ENCODE results near the gene CLEC4G. TPM values are rescaled to one million over a fixed set of nuclear protein-coding genes. Genes with fewer than 3 reads are reported as not detected.

The CLEC4G gene
- total RNA-seq, 2 donors from 2014 or later = 0.49 to 6.2 TPM

DNA sequence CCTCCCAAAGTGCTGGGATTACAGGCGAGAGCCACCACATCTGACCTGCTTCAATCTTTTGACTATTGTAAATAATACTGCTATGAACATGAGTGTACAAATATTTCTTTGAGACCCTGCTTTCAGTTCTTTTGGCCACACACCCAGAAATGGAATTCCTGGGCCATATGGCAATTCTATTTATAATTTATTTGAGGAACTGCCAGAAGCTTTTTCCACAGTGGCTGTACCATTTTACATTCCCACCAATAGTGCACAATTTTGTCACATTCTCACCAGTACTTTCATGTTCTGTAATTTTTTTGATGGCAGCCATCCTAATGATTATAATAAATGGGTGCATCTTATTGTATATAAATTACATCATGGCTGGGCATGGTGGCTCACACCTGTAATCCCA lies 16.2 kb downstream of the CLEC4G start:
- TF ChIP-seq, protein P1, sequence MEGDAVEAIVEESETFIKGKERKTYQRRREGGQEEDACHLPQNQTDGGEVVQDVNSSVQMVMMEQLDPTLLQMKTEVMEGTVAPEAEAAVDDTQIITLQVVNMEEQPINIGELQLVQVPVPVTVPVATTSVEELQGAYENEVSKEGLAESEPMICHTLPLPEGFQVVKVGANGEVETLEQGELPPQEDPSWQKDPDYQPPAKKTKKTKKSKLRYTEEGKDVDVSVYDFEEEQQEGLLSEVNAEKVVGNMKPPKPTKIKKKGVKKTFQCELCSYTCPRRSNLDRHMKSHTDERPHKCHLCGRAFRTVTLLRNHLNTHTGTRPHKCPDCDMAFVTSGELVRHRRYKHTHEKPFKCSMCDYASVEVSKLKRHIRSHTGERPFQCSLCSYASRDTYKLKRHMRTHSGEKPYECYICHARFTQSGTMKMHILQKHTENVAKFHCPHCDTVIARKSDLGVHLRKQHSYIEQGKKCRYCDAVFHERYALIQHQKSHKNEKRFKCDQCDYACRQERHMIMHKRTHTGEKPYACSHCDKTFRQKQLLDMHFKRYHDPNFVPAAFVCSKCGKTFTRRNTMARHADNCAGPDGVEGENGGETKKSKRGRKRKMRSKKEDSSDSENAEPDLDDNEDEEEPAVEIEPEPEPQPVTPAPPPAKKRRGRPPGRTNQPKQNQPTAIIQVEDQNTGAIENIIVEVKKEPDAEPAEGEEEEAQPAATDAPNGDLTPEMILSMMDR (IDR thresholded peaks at IDR 0.05) = no peak
- DNase-seq (ENCODE audit: low spot score) = no peak
- Histone ChIP-seq H3K9me3 (no peaks in the 10 kb centered on the region), H3K4me3 (no peak overlapping the region), H3K27me3 (replicated peaks; ENCODE audit: insufficient read depth) (no peaks in the 10 kb centered on the region), H3K36me3 (no peaks in the 10 kb centered on the region), H3K4me1 (ENCODE audit: control insufficient read depth in 1 of 2, low read depth in 2 of 2) (no peaks in the 10 kb centered on the region), H3K27ac (no peak overlapping the region)
- ATAC-seq (ENCODE audit: insufficient number of reproducible peaks, low FRiP score, low read depth) = no peak

- DNase-seq (ENCODE audit: low spot score) (no peak), ATAC-seq (ENCODE audit: insufficient number of reproducible peaks, low FRiP score, low read depth) (no peak)
- TF ChIP-seq, protein P1 (IDR thresholded peaks at IDR 0.05) = no peak
- Histone ChIP-seq H3K36me3 (no peaks in the 10 kb centered on the region), H3K27ac (no peak overlapping the region), H3K4me3 (no peak overlapping the region), H3K4me1 (ENCODE audit: control insufficient read depth in 1 of 2, low read depth in 2 of 2) (no peaks in the 10 kb centered on the region), H3K27me3 (replicated peaks; ENCODE audit: insufficient read depth) (no peaks in the 10 kb centered on the region), H3K9me3 (no peaks in the 10 kb centered on the region)
Measured at GRCh38 chr19:7710616-7711015, 21.3 kb downstream of the CLEC4G start.

GRCh38 chr19:7709932-7710460 lies 21.9 kb downstream of the CLEC4G start:
- no peak for DNase-seq (ENCODE audit: low spot score)
- TF ChIP-seq, protein P1 (IDR thresholded peaks at IDR 0.05) = no peak
- Histone ChIP-seq H3K9me3 (no peaks in the 10 kb centered on the region), H3K27me3 (replicated peaks; ENCODE audit: insufficient read depth) (no peaks in the 10 kb centered on the region), H3K27ac (no peak overlapping the region), H3K4me1 (ENCODE audit: control insufficient read depth in 1 of 2, low read depth in 2 of 2) (no peaks in the 10 kb centered on the region), H3K4me3 (no peak overlapping the region), H3K36me3 (no peaks in the 10 kb centered on the region)
- ATAC-seq (ENCODE audit: insufficient number of reproducible peaks, low FRiP score, low read depth) = no peak

- DNase-seq (ENCODE audit: low spot score) (no peak), ATAC-seq (ENCODE audit: insufficient number of reproducible peaks, low FRiP score, low read depth) (no peak)
- H3K4me3 ChIP-seq = no peak overlapping the region
- H3K27me3 ChIP-seq (replicated peaks; ENCODE audit: insufficient read depth) = no peaks in the 10 kb centered on the region
- TF ChIP-seq, protein P1 (IDR thresholded peaks at IDR 0.05) = no peak
- H3K4me1 ChIP-seq (ENCODE audit: control insufficient read depth in 1 of 2, low read depth in 2 of 2) = no peaks in the 10 kb centered on the region
- no peak overlapping the region for H3K27ac ChIP-seq
- H3K36me3 ChIP-seq = no peaks in the 10 kb centered on the region
- no peaks in the 10 kb centered on the region for H3K9me3 ChIP-seq
Measured at GRCh38 chr19:7706955-7707456, 24.9 kb downstream of the CLEC4G start.

- no peak overlapping the region for H3K27ac ChIP-seq
- no peak for DNase-seq (ENCODE audit: low spot score)
- H3K27me3 ChIP-seq (replicated peaks; ENCODE audit: insufficient read depth) = no peaks in the 10 kb centered on the region
- ATAC-seq (ENCODE audit: insufficient number of reproducible peaks, low FRiP score, low read depth) = no peak
- H3K36me3 ChIP-seq = no peaks in the 10 kb centered on the region
- H3K4me1 ChIP-seq (ENCODE audit: control insufficient read depth in 1 of 2, low read depth in 2 of 2) = no peaks in the 10 kb centered on the region
- no peaks in the 10 kb centered on the region for H3K9me3 ChIP-seq
- TF ChIP-seq, protein P1 (IDR thresholded peaks at IDR 0.05) = no peak
- H3K4me3 ChIP-seq = no peak overlapping the region
Measured at GRCh38 chr19:7706188-7706954, 25.5 kb downstream of the CLEC4G start.
